Type B pancreatic cell (in vitro differentiated cells): ENCODE measurements around the gene DEPDC1B. TPM values are rescaled to one million over a fixed set of nuclear protein-coding genes. Genes with fewer than 3 reads are reported as not detected.
"Not testable (repeated sequence)": the region's sequence is repeated elsewhere in the genome, so short reads cannot be mapped to it uniquely, and the experiment has no call there.

Experiments
- DNase-seq: peaks from one replicate; pipeline ENCODE4 v3.0.0; 2021; ENCODE audit warnings: mixed read lengths; ENCODE audit not compliant: unreplicated experiment; ENCODE audit errors: extremely low spot score
- H3K27ac Mint-ChIP-seq: 2 replicates; pipeline ENCODE4 v1.8.0; 2021; ENCODE audit warnings: mild to moderate bottlenecking, mixed read lengths
- H3K27me3 Mint-ChIP-seq: 2 replicates; pipeline ENCODE4 v1.8.0; 2021; ENCODE audit warnings: mixed read lengths
- H3K36me3 Mint-ChIP-seq: 2 replicates; pipeline ENCODE4 v1.8.0; 2021; ENCODE audit warnings: mixed read lengths
- H3K4me1 Mint-ChIP-seq: one replicate; pipeline ENCODE4 v1.8.0; 2021; ENCODE audit warnings: mixed read lengths; ENCODE audit not compliant: unreplicated experiment
- H3K4me3 Mint-ChIP-seq: 2 replicates; pipeline ENCODE4 v1.8.0; 2021; ENCODE audit warnings: mild to moderate bottlenecking, mixed read lengths
- H3K9me3 Mint-ChIP-seq: 2 replicates; pipeline ENCODE4 v1.8.0; 2021; ENCODE audit warnings: mixed read lengths
- CTCF ChIP-seq: fragments of 200-600 bp; sonication (generic); conservative IDR thresholded peaks from 2 replicates; pipeline ENCODE4 v1.5.0; 2021; ENCODE audit warnings: antibody characterized with exemption, mild to moderate bottlenecking
- total RNA-seq: library from RNA; stranded (reverse); gene quantifications from 2 replicates; pipeline ENCODE4 v1.2.1, GENCODE V29; 2021; ENCODE audit warnings: low replicate concordance

The DEPDC1B gene
- total RNA-seq, 1 donor from 2014 or later = 29.1 TPM

DNA sequence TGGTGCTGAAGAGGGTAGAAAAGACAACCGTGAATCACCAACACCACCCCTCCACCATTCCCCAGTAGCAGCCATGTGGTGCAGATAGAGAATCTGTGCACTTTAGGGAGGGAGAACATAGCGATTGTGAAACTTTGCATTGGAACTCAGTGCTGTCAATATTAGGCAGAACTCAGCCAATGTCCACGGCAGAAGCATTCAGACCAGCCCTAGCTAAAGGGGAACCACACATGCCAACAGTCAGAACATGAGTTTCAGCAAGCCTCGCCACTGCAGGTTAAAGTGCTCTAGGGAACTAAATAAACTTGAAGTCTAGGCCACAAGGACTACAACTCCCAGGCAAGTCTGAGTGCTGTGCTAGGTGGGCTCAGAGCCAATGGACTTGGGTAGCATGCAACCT is 38.5 kb upstream of the DEPDC1B start:
- H3K4me3 Mint-ChIP-seq = no peak overlapping the region
- TF ChIP-seq CTCF = no peak
- no peaks in the 10 kb centered on the region for H3K4me1 Mint-ChIP-seq
- H3K36me3 Mint-ChIP-seq = no peaks in the 10 kb centered on the region
- no peak overlapping the region for H3K27ac Mint-ChIP-seq
- no peak for DNase-seq
- peaks cover 12% of the 10 kb centered on the region for H3K9me3 Mint-ChIP-seq
- no peaks in the 10 kb centered on the region for H3K27me3 Mint-ChIP-seq

DNA sequence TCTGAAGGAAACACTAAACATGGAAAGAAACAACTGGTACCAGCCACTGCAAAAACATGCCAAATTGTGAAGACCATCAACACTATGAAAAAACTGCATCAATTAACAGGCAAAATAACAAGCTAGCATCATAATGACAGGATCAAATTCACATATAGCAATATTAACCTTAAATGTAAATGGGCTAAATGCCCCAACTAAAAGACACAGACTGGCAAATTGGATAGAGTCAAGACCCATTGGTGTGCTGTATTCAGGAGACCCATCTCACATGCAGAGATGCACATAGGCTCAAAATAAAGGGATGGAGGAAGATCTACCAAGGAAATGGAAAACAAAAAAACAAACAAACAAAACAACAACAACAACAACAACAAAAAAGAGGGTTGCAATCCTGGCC is 30.9 kb upstream of the DEPDC1B start:
- H3K27ac Mint-ChIP-seq, H3K36me3 Mint-ChIP-seq, H3K4me3 Mint-ChIP-seq, DNase-seq, H3K9me3 Mint-ChIP-seq, H3K27me3 Mint-ChIP-seq, H3K4me1 Mint-ChIP-seq: not testable (repeated sequence)

GRCh38 chr5:60727033-60727679 is 27.2 kb upstream of the DEPDC1B start:
- Mint-ChIP-seq H3K36me3 (no peaks in the 10 kb centered on the region), H3K27ac (no peak overlapping the region), H3K9me3 (no peaks in the 10 kb centered on the region), H3K4me3 (no peak overlapping the region), H3K27me3 (no peaks in the 10 kb centered on the region), H3K4me1 (no peaks in the 10 kb centered on the region)
- TF ChIP-seq CTCF = no peak
- no peak for DNase-seq

GRCh38 chr5:60724126-60724525 is 24.2 kb upstream of the DEPDC1B start:
- Mint-ChIP-seq H3K27ac (no peak overlapping the region), H3K27me3 (no peaks in the 10 kb centered on the region), H3K36me3 (no peaks in the 10 kb centered on the region), H3K4me3 (no peak overlapping the region), H3K9me3 (no peaks in the 10 kb centered on the region), H3K4me1 (no peaks in the 10 kb centered on the region)
- no peak for TF ChIP-seq CTCF
- DNase-seq = no peak

DNA sequence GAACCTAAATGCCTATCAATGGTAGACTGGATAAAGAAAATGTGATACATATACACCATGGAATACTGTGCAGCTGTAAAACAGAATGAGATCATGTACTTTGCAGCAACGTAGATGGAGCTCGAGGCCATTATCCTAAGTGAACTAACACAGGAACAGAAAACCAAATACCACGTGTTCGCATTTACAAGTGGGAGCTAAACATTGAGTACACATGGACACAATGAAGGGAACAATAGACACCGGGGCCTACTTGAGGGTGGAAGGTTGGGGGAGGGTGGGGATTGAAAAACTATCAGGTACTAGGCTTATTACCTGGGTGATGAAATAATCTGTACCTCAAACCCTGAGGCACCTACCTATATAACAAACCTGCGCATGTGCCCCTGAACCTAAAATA is 22.4 kb upstream of the DEPDC1B start:
- TF ChIP-seq CTCF = no peak
- Mint-ChIP-seq H3K36me3 (no peaks in the 10 kb centered on the region), H3K4me3 (no peak overlapping the region), H3K4me1 (no peaks in the 10 kb centered on the region), H3K27me3 (no peaks in the 10 kb centered on the region), H3K27ac (no peak overlapping the region), H3K9me3 (no peaks in the 10 kb centered on the region)
- DNase-seq = no peak

GRCh38 chr5:60719329-60719728 is 19.4 kb upstream of the DEPDC1B start:
- no peaks in the 10 kb centered on the region for H3K27me3 Mint-ChIP-seq
- no peak overlapping the region for H3K4me3 Mint-ChIP-seq
- TF ChIP-seq CTCF = no peak
- no peaks in the 10 kb centered on the region for H3K4me1 Mint-ChIP-seq
- no peak overlapping the region for H3K27ac Mint-ChIP-seq
- DNase-seq = no peak
- no peaks in the 10 kb centered on the region for H3K9me3 Mint-ChIP-seq
- no peaks in the 10 kb centered on the region for H3K36me3 Mint-ChIP-seq
